HEK293T (cell line): Measurements from ENCODE around the gene CLIP3.
A peak's percentile ranks its signal among the peaks of the same experiment; 100 is the strongest.

ENCODE experiments used
- CTCF ChIA-PET: fragments of 350-600 bp; formaldehyde crosslinking; extraction: SDS; loops from one replicate; lab custom pipeline; 2021; ENCODE audit warnings: antibody characterized with exemption, inconsistent platforms; lab: Yijun Ruan, JAX
- POLR2A ChIA-PET: fragments of 350-600 bp; formaldehyde crosslinking; extraction: SDS; loops from one replicate; lab custom pipeline; 2020; ENCODE audit warnings: antibody characterized with exemption, inconsistent platforms; lab: Yijun Ruan, JAX
- DNase-seq: peaks from one replicate; pipeline ENCODE4 v3.0.0; 2012; ENCODE audit warnings: mixed read lengths; ENCODE audit errors: extremely low spot score
- ARNT ChIP-seq: fragments of 450-650 bp; IDR thresholded peaks from 2 replicates; pipeline ENCODE4 v1.6.1; 2017; ENCODE audit warnings: mild to moderate bottlenecking
- BHLHE40 ChIP-seq: fragments of 450-650 bp; IDR thresholded peaks from 2 replicates; pipeline ENCODE4 v1.6.1; 2016; ENCODE audit warnings: mild to moderate bottlenecking, moderate library complexity, borderline replicate concordance
- CTBP1 ChIP-seq: fragments of 450-650 bp; IDR thresholded peaks from 2 replicates; pipeline ENCODE4 v1.6.1; 2016; ENCODE audit warnings: borderline replicate concordance
- ELF4 ChIP-seq: fragments of 450-650 bp; IDR thresholded peaks from 2 replicates; pipeline ENCODE4 v1.6.1; 2017; ENCODE audit warnings: antibody characterized with exemption
- FOXA1 ChIP-seq: fragments of 450-650 bp; IDR thresholded peaks from 2 replicates; pipeline ENCODE4 v1.6.1; 2016; ENCODE audit warnings: mild to moderate bottlenecking
- FOXK2 ChIP-seq: fragments of 450-650 bp; IDR thresholded peaks from 2 replicates; pipeline ENCODE4 v1.6.1; 2016; ENCODE audit warnings: mild to moderate bottlenecking
- FOXM1 ChIP-seq: fragments of 450-650 bp; IDR thresholded peaks from 2 replicates; pipeline ENCODE4 v1.6.1; 2017; ENCODE audit warnings: mild to moderate bottlenecking, borderline replicate concordance
- HDGF ChIP-seq: fragments of 450-650 bp; IDR thresholded peaks from 2 replicates; pipeline ENCODE4 v1.6.1; 2017; ENCODE audit warnings: antibody characterized with exemption, borderline replicate concordance
- L3MBTL2 ChIP-seq: fragments of 450-650 bp; conservative IDR thresholded peaks from 2 replicates; pipeline ENCODE4 v1.6.1; 2016; ENCODE audit warnings: mild to moderate bottlenecking
- LEF1 ChIP-seq: fragments of 450-650 bp; IDR thresholded peaks from 2 replicates; pipeline ENCODE4 v1.6.1; 2017; ENCODE audit warnings: mild to moderate bottlenecking, borderline replicate concordance
- NFRKB ChIP-seq: fragments of 450-650 bp; IDR thresholded peaks from 2 replicates; pipeline ENCODE4 v1.6.1; 2016; ENCODE audit warnings: mild to moderate bottlenecking, moderate library complexity
- PKNOX1 ChIP-seq: fragments of 450-650 bp; IDR thresholded peaks from 2 replicates; pipeline ENCODE4 v1.6.1; 2016
- SP1 ChIP-seq: fragments of 450-650 bp; IDR thresholded peaks from 2 replicates; pipeline ENCODE4 v1.6.1; 2017
- SUZ12 ChIP-seq: fragments of 450-650 bp; IDR thresholded peaks from 2 replicates; pipeline ENCODE4 v1.6.1; 2016; ENCODE audit warnings: mild to moderate bottlenecking
- TARDBP ChIP-seq: fragments of 450-650 bp; IDR thresholded peaks from 2 replicates; pipeline ENCODE4 v1.6.1; 2016
- ZNF384 ChIP-seq: fragments of 450-650 bp; IDR thresholded peaks from 2 replicates; pipeline ENCODE4 v1.6.1; 2016

The CLIP3 gene

DNA sequence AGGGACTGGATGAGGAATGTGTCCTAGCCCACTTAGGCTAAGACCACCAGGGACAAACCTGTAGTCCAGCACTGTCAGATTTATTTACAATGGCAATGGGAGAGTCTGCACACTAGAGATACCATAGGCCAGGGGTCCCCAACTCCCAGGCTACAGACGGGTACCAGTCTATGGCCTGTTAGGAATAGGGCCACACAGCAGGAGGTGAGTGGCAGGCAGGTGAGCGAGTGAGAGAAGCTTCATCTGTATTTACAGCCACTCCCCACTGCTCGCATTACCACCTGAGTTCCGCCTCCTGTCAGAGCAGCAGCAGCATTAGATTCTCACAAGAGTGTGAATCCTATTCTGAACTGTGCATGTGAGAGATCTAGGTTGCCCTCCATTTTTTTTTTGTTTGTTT, 19.0 kb upstream of the CLIP3 start:
- no peak for TF ChIP-seq CTBP1
- TF ChIP-seq HDGF = no peak
- TF ChIP-seq BHLHE40 = no peak
- peak; percentile 84 for TF ChIP-seq PKNOX1
- TF ChIP-seq FOXA1 = no peak
- ChIA-PET CTCF (no interaction called here), POLR2A (no interaction called here)
- no peak for DNase-seq

- POLR2A ChIA-PET = no interaction called here
- TF ChIP-seq FOXA1 = no peak
- no peak for TF ChIP-seq SUZ12
- CTCF ChIA-PET = no interaction called here
- DNase-seq = no peak
Measured at GRCh38 chr19:36051236-36051635, 18.6 kb upstream of the CLIP3 start.

- DNase-seq = no peak
- TF ChIP-seq SP1 (no peak), BHLHE40 (no peak), FOXK2 (no peak), FOXA1 (no peak), HDGF (no peak), LEF1 (no peak), TARDBP (no peak), ARNT (no peak), NFRKB (no peak), PKNOX1 (no peak), ZNF384 (no peak), FOXM1 (no peak), ELF4 (no peak)
- POLR2A ChIA-PET = no interaction called here
- CTCF ChIA-PET = no interaction called here
Measured at GRCh38 chr19:36049080-36049698, 16.5 kb upstream of the CLIP3 start.

- TF ChIP-seq FOXK2 = no peak
- no peak for TF ChIP-seq ELF4
- no peak for TF ChIP-seq NFRKB
- no peak for TF ChIP-seq CTBP1
- no peak for TF ChIP-seq HDGF
- TF ChIP-seq FOXM1 = no peak
- TF ChIP-seq ARNT = no peak
- TF ChIP-seq PKNOX1 = no peak
- TF ChIP-seq SP1 = no peak
- no peak for TF ChIP-seq BHLHE40
- POLR2A ChIA-PET = no interaction called here
- CTCF ChIA-PET = no interaction called here
- no peak for DNase-seq
Measured at GRCh38 chr19:36047835-36048234, 15.2 kb upstream of the CLIP3 start.

GRCh38 chr19:36046443-36047050, 13.9 kb upstream of the CLIP3 start:
- CTCF ChIA-PET = no interaction called here
- no peak for DNase-seq
- TF ChIP-seq ELF4 = no peak
- no peak for TF ChIP-seq FOXK2
- TF ChIP-seq SP1 = no peak
- no peak for TF ChIP-seq LEF1
- no peak for TF ChIP-seq CTBP1
- no peak for TF ChIP-seq NFRKB
- no peak for TF ChIP-seq L3MBTL2
- TF ChIP-seq PKNOX1 = no peak
- no peak for TF ChIP-seq ARNT
- no peak for TF ChIP-seq SUZ12
- POLR2A ChIA-PET = no interaction called here

- TF ChIP-seq ARNT = no peak
- no peak for TF ChIP-seq HDGF
- no peak for TF ChIP-seq CTBP1
- no peak for TF ChIP-seq ELF4
- TF ChIP-seq ZNF384 = no peak
- no peak for TF ChIP-seq BHLHE40
- TF ChIP-seq FOXM1 = no peak
- no peak for TF ChIP-seq FOXA1
- no peak for TF ChIP-seq L3MBTL2
- no peak for TF ChIP-seq SP1
- TF ChIP-seq SUZ12 = no peak
- no peak for TF ChIP-seq TARDBP
- no peak for TF ChIP-seq NFRKB
- TF ChIP-seq LEF1 = no peak
- no peak for TF ChIP-seq FOXK2
- POLR2A ChIA-PET = interaction anchor here (1.7 kb wide), 1 partner anchor 10 kb away, joined by 6 read pairs; the partner anchor contains the start of gene THAP8
- DNase-seq = no peak
- CTCF ChIA-PET = no interaction called here
Measured at GRCh38 chr19:36043952-36044351, 11.3 kb upstream of the CLIP3 start.
